ENCODE measurements around the gene TSGA10IP. TPM values are rescaled to one million over a fixed set of nuclear protein-coding genes. Genes with fewer than 3 reads are reported as not detected.
A peak's percentile ranks its signal among the peaks of the same experiment; 100 is the strongest.

The TSGA10IP gene
- total and polyA plus RNA-seq, 10 of the 15 experiments (the other 5 are each of a cell fraction or from before 2014, with no cell fraction given): not detected

DNA sequence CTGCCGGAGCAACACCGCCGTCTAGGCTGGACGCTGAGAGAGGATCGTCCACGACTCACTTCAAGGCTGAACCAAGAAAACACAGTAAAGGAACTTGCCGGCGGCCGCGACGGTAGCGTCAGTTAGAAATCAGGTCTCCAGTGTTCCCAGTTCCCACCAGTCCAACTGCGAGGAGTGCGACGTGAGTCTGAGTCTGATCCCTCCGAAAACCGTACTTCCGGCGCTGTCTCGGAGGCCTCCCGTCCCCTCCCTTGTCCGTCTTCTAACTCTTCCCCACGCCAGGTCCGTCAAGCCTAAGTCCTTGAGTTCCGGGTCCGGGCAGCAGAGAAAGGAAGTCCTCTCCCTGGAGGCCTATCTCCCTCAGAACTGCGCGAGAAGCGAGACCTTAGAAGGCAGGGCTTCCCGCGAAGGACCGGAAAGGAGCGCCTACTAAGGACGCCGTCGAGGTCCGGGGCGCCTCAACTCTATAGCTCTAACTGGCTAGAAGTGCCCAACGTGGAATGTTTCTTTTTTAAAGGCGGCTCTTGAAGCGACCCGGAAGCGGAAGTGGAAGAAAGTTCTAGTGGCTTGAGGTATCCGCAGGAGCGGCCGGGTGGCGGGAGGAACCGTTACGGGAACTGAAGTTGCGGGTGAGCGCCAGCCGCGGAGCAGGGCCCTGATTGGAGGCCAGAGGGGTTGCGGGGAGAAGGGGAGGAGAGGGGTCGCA, 56.8 kb downstream of the TSGA10IP start, which contains the start of the genes BANF1 and EIF1AD:
TSS of gene BANF1 (plus strand) at position 562 of the 706 bp plus-strand sequence. CDS start 748 bp downstream, outside the sequence.
TSS of gene EIF1AD (minus strand) at position 216 of the 706 bp plus-strand sequence. CDS start 1,768 bp downstream, outside the sequence.
- Histone ChIP-seq H3K9me3 (replicated peaks; ENCODE audit: control insufficient read depth, insufficient read depth, low read length) (no peaks in the 10 kb centered on the region), H3K4me1 (ENCODE audit: control insufficient read depth, insufficient read depth, low read length) (peaks cover 11% of the 10 kb centered on the region), H3K36me3 (ENCODE audit: control insufficient read depth in 2 of 2, insufficient read depth in 2 of 2, low read length in 1 of 2) (peaks cover 21 to 25% of the 10 kb centered on the region in 2 experiments), H3K79me2 (ENCODE audit: control insufficient read depth, insufficient read depth, low read length) (peaks cover 33% of the 10 kb centered on the region), H3K9ac (ENCODE audit: control insufficient read depth, insufficient read depth, low read length) (peak within 1 kb of the TSS; percentile 87), H3K27me3 (replicated peaks in 1 of 2; ENCODE audit: control insufficient read depth in 2 of 2, insufficient read depth in 2 of 2, low read length in 1 of 2) (no peaks in the 10 kb centered on the region), H3K27ac (ENCODE audit: control insufficient read depth, insufficient read depth) (peak within 1 kb of the TSS; percentile 93), H3K4me2 (ENCODE audit: control insufficient read depth, insufficient read depth) (peak within 1 kb of the TSS; percentile 84), H4K20me1 (ENCODE audit: control insufficient read depth, insufficient read depth) (no peaks in the 10 kb centered on the region), H3K4me3 (peak within 1 kb of the TSS; percentile 93), H2AFZ (ENCODE audit: control insufficient read depth, low read depth, low read length) (peak within 1 kb of the TSS; percentile 75)
- ATAC-seq: peak; percentile 87
- WGBS (ENCODE audit: insufficient coverage, insufficient replicate concordance, low lambda C conversion rate, missing lambda C conversion rate): 2% methylated on average over 48 of the region's 55 CpGs
- CTCF ChIA-PET: interaction anchor here (0.7 to 1.5 kb wide), 7 partner anchors 20 to 327 kb away, joined by 3 to 14 read pairs (median 3); partner anchors contain the start of gene CCDC85B
- BruUV-seq (replicated peaks): no TSS peak
- RAD21 ChIA-PET (ENCODE audit: unreplicated experiment): interaction anchor here (0.7 to 1.5 kb wide), 8 partner anchors 43 to 142 kb away, joined by 3 to 13 read pairs (median 4); partner anchors contain the start of genes CCDC85B and MUS81
- FAIRE-seq: peak; percentile 82
- in situ Hi-C loops (cut with MboI) (no loop called here), intact Hi-C loops (cut with micrococcal nuclease; ENCODE audit: unreplicated experiment) (loop anchor here (1.0 kb wide), 2 partner anchors 41 to 144 kb away; partner anchors contain the start of genes CFL1 and SART1)
- POLR2A ChIA-PET: interaction anchor here (0.6 to 1.9 kb wide), 8 partner anchors 44 to 143 kb away, joined by 3 to 22 read pairs (median 8); partner anchors contain the start of genes CCDC85B, FIBP and SF3B2
- peak; percentile 93 for DNase-seq (ENCODE audit: low read depth, low spot score)
- SMC1A ChIA-PET (ENCODE audit: uncharacterized antibody, unreplicated experiment): interaction anchor here (1.0 to 1.2 kb wide), 2 partner anchors 66 to 142 kb away, joined by 3 to 4 read pairs; partner anchors contain the start of gene MUS81
- TF ChIP-seq NR2C2 (IDR thresholded peaks at IDR 0.05; ENCODE audit: borderline replicate concordance, control insufficient read depth, insufficient read length, low read depth): peak; percentile 71
- TF ChIP-seq, protein P1, sequence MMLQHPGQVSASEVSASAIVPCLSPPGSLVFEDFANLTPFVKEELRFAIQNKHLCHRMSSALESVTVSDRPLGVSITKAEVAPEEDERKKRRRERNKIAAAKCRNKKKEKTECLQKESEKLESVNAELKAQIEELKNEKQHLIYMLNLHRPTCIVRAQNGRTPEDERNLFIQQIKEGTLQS (IDR thresholded peaks at IDR 0.05; ENCODE audit: borderline replicate concordance, extremely low read depth, low read depth, low read length): no peak
- TF ChIP-seq, protein P2, sequence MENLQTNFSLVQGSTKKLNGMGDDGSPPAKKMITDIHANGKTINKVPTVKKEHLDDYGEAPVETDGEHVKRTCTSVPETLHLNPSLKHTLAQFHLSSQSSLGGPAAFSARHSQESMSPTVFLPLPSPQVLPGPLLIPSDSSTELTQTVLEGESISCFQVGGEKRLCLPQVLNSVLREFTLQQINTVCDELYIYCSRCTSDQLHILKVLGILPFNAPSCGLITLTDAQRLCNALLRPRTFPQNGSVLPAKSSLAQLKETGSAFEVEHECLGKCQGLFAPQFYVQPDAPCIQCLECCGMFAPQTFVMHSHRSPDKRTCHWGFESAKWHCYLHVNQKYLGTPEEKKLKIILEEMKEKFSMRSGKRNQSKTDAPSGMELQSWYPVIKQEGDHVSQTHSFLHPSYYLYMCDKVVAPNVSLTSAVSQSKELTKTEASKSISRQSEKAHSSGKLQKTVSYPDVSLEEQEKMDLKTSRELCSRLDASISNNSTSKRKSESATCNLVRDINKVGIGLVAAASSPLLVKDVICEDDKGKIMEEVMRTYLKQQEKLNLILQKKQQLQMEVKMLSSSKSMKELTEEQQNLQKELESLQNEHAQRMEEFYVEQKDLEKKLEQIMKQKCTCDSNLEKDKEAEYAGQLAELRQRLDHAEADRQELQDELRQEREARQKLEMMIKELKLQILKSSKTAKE (IDR thresholded peaks at IDR 0.05; ENCODE audit: low read depth, poor library complexity, severe bottlenecking): peak; percentile 87
- peak; percentile 67; the same call in 1 of the 2 replicates for TF ChIP-seq NFIC (IDR thresholded peaks at IDR 0.05; ENCODE audit: low read depth, low read length)
- TF ChIP-seq PAX5 (IDR thresholded peaks at IDR 0.05; ENCODE audit: borderline replicate concordance, low read depth, low read length): 0 out of 2 replicates have a peak, but pooled peaks have one; percentile 37
- no peak for TF ChIP-seq PAX8 (IDR thresholded peaks at IDR 0.05)
- TF ChIP-seq, protein P3, sequence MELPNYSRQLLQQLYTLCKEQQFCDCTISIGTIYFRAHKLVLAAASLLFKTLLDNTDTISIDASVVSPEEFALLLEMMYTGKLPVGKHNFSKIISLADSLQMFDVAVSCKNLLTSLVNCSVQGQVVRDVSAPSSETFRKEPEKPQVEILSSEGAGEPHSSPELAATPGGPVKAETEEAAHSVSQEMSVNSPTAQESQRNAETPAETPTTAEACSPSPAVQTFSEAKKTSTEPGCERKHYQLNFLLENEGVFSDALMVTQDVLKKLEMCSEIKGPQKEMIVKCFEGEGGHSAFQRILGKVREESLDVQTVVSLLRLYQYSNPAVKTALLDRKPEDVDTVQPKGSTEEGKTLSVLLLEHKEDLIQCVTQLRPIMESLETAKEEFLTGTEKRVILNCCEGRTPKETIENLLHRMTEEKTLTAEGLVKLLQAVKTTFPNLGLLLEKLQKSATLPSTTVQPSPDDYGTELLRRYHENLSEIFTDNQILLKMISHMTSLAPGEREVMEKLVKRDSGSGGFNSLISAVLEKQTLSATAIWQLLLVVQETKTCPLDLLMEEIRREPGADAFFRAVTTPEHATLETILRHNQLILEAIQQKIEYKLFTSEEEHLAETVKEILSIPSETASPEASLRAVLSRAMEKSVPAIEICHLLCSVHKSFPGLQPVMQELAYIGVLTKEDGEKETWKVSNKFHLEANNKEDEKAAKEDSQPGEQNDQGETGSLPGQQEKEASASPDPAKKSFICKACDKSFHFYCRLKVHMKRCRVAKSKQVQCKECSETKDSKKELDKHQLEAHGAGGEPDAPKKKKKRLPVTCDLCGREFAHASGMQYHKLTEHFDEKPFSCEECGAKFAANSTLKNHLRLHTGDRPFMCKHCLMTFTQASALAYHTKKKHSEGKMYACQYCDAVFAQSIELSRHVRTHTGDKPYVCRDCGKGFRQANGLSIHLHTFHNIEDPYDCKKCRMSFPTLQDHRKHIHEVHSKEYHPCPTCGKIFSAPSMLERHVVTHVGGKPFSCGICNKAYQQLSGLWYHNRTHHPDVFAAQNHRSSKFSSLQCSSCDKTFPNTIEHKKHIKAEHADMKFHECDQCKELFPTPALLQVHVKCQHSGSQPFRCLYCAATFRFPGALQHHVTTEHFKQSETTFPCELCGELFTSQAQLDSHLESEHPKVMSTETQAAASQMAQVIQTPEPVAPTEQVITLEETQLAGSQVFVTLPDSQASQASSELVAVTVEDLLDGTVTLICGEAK (IDR thresholded peaks at IDR 0.05; ENCODE audit: borderline replicate concordance): peak; percentile 100
- TF ChIP-seq SRF (IDR thresholded peaks at IDR 0.05; ENCODE audit: low read depth in 2 of 2, low read length in 2 of 2): peak; percentile 52 to 91
- TF ChIP-seq RAD51 (IDR thresholded peaks at IDR 0.05): no peak
- TF ChIP-seq NFYA (IDR thresholded peaks at IDR 0.05; ENCODE audit: borderline replicate concordance, low read depth, low read length): no peak
- no peak for TF ChIP-seq NRF1 (conservative IDR thresholded peaks at IDR 0.05; ENCODE audit: low read depth, low read length)
- TF ChIP-seq EED (IDR thresholded peaks at IDR 0.05; ENCODE audit: low read depth): peak; percentile 63; the same call in 1 of the 2 replicates
- TF ChIP-seq SMAD1 (IDR thresholded peaks at IDR 0.05; ENCODE audit: low read depth, partially characterized antibody): peak; percentile 38
- TF ChIP-seq, protein P4, sequence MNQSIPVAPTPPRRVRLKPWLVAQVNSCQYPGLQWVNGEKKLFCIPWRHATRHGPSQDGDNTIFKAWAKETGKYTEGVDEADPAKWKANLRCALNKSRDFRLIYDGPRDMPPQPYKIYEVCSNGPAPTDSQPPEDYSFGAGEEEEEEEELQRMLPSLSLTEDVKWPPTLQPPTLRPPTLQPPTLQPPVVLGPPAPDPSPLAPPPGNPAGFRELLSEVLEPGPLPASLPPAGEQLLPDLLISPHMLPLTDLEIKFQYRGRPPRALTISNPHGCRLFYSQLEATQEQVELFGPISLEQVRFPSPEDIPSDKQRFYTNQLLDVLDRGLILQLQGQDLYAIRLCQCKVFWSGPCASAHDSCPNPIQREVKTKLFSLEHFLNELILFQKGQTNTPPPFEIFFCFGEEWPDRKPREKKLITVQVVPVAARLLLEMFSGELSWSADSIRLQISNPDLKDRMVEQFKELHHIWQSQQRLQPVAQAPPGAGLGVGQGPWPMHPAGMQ (IDR thresholded peaks at IDR 0.05; ENCODE audit: borderline replicate concordance): peak; percentile 64; the same call in 1 of the 2 replicates
